ENCODE results near the gene ADAMTSL5. TPM values are rescaled to one million over a fixed set of nuclear protein-coding genes. Genes with fewer than 3 reads are reported as not detected.

ADAMTSL5 gene
- total RNA-seq, 4 donors from 2014 or later: 0.83 to 4.1 (median 2.4) TPM

DNA sequence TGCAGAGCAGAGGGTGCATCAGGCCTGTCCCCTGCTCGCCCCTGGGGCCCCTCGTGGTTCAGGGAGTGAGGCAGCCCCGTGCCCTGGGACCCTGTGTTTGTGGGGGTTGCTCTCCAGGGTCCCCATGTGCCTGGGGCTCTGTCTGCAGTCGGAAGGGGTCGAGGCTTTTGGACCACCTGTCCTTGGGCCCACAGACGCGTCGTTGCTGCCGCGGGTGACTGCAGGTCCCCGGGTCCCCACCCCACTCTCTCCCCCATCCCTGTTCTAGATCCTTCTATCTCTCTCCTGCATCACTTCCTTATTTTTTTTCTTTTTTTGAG is 24.6 kb downstream of the ADAMTSL5 start:
- 92% methylated on average over 11 of the region's 11 CpGs for WGBS

DNA sequence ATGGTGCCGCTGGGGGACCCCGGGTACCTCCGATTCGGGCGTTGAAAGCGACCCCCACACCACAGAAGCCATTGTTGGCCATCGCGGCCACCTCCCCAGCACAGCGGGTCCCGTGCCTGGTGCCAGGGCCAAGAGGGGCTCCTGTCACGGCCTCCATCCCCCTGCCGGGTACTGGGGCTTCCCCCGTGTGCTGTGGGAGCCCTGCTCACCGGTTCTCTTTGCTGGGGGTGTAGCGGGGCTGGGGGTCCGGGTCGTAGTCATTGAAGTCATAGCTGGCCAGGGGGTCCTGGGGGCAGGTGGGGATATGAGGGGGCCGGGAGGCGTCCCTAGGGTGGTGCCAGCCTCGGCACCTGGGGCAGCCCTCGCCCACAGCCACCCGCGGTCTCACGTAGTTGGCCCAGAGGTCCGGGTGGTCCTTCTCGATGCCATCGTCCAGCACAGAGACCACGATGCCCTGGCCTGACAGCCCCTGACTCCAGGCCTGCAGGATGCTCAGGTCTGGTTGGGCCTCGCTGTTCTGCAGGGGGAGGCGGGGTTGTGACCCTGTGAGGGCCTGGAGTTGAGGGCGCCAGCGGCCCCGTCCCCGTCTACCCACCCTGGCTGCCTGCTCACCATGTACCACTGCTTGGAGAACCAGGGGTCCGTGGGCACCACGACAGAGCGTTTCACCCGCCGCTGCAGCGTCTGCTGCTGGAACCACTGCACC is 25.1 kb downstream of the ADAMTSL5 start:
- DNase-seq (ENCODE audit: low spot score in 2 of 2): peak in 1 of 2 donors; percentile 71
- H3K4me1 ChIP-seq: peaks cover 21% of the 10 kb centered on the region
- no peaks in the 10 kb centered on the region for H3K36me3 ChIP-seq
- no peak overlapping the region for H3K27ac ChIP-seq
- WGBS: 91% methylated on average over 9 of the region's 40 CpGs
- no peaks in the 10 kb centered on the region for H3K9me3 ChIP-seq
- H3K27me3 ChIP-seq: no peaks in the 10 kb centered on the region
- TF ChIP-seq POLR2A (IDR thresholded peaks at IDR 0.05) (no peak), POLR2AphosphoS5 (IDR thresholded peaks at IDR 0.05) (no peak), EP300 (IDR thresholded peaks at IDR 0.05) (no peak)
- TF ChIP-seq, protein P1, sequence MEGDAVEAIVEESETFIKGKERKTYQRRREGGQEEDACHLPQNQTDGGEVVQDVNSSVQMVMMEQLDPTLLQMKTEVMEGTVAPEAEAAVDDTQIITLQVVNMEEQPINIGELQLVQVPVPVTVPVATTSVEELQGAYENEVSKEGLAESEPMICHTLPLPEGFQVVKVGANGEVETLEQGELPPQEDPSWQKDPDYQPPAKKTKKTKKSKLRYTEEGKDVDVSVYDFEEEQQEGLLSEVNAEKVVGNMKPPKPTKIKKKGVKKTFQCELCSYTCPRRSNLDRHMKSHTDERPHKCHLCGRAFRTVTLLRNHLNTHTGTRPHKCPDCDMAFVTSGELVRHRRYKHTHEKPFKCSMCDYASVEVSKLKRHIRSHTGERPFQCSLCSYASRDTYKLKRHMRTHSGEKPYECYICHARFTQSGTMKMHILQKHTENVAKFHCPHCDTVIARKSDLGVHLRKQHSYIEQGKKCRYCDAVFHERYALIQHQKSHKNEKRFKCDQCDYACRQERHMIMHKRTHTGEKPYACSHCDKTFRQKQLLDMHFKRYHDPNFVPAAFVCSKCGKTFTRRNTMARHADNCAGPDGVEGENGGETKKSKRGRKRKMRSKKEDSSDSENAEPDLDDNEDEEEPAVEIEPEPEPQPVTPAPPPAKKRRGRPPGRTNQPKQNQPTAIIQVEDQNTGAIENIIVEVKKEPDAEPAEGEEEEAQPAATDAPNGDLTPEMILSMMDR (IDR thresholded peaks at IDR 0.05): no peak
- no peak overlapping the region for H3K4me3 ChIP-seq

More for the DNA sequence above, 24.6 kb downstream of the ADAMTSL5 start:
- Histone ChIP-seq H3K9me3 (no peaks in the 10 kb centered on the region), H3K4me3 (no peak overlapping the region), H3K4me1 (peaks cover 21% of the 10 kb centered on the region), H3K36me3 (no peaks in the 10 kb centered on the region), H3K27ac (no peak overlapping the region), H3K27me3 (no peaks in the 10 kb centered on the region)
- no peak for DNase-seq (ENCODE audit: low spot score in 2 of 2)
- TF ChIP-seq, protein P1 (IDR thresholded peaks at IDR 0.05): no peak
- TF ChIP-seq POLR2AphosphoS5 (IDR thresholded peaks at IDR 0.05): no peak
- TF ChIP-seq EP300 (IDR thresholded peaks at IDR 0.05): no peak
- TF ChIP-seq POLR2A (IDR thresholded peaks at IDR 0.05): no peak

DNA sequence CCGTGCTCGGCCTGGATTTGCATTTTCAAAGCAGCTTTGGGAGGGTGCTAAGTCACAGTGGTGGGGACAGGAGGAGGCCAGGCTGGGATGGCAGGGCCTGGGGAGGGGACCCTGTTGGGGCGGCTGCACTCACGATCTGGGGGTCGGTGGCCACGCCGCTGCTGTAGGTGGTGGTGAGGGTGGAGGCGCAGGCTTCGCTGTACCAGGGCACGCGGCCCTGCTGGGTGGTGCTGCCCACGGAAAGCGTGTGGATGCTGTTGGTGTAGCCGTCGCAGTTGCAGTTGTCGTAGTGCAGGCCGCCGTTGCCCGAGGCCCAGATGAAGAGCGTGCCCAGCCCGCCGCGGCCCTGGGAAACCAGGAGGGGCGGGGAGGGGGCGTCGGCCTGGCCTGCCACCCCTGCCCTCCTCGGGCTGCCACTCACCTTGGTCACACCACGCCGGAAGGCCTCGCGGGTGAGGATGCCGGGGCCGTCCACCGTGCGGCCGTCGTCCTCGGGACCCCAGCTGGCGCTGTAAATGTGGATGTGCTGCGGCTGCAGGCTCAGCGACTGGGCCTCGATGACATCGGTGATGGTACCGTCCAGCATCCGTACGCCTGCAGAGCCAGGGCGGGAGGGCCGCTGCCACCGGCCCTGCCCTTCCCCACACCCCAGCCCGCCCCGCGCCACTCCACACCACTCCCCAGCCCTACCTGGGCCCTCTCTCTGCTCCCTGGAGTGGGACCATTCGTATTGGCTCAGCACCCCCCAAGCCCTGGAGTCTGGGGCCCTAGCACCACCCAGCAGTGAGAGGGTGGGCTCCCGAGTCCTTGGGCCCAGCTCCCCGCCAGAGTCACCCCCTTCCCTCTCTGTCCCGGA is 25.9 kb downstream of the ADAMTSL5 start:
- Histone ChIP-seq H3K4me3 (no peak overlapping the region), H3K4me1 (peaks cover 21% of the 10 kb centered on the region), H3K9me3 (no peaks in the 10 kb centered on the region), H3K36me3 (no peaks in the 10 kb centered on the region), H3K27me3 (no peaks in the 10 kb centered on the region), H3K27ac (no peak overlapping the region)
- DNase-seq (ENCODE audit: low spot score in 2 of 2): peak in 1 of 2 donors; percentile 53
- TF ChIP-seq EP300 (IDR thresholded peaks at IDR 0.05): no peak
- TF ChIP-seq, protein P1 (IDR thresholded peaks at IDR 0.05): no peak
- WGBS: 88% methylated on average over 24 of the region's 56 CpGs

DNA sequence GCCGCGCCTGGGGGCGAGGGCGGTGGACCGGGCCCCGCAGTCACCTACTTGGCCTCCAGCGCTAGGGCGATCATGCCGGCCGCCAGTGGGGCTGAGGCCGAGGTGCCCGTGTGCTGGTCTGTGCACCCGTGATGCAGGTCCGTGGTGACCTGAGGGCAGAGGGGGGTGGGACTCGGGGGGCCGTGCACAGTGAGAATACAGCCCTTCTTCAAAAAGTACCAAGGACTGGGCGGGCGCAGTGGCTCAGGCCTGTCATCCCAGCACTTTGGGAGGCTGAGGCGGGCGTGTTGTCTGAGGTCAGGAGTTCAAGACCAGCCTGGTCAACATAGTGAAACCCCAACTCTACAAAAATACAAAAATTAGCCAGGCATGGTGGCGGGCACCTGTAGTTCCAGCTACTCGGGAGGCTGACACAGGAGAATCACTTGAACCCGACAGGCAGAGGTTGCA is 28.8 kb downstream of the ADAMTSL5 start:
- H3K4me1 ChIP-seq: peaks cover 6% of the 10 kb centered on the region
- H3K9me3 ChIP-seq: no peaks in the 10 kb centered on the region
- no peak overlapping the region for H3K27ac ChIP-seq
- H3K4me3 ChIP-seq: no peak overlapping the region
- TF ChIP-seq, protein P1 (IDR thresholded peaks at IDR 0.05): no peak
- TF ChIP-seq POLR2A (IDR thresholded peaks at IDR 0.05) (no peak), POLR2AphosphoS5 (IDR thresholded peaks at IDR 0.05) (no peak), EP300 (IDR thresholded peaks at IDR 0.05) (no peak)
- no peaks in the 10 kb centered on the region for H3K36me3 ChIP-seq
- WGBS: 85% methylated on average over 18 of the region's 23 CpGs
- DNase-seq (ENCODE audit: low spot score in 2 of 2): no peak
- no peaks in the 10 kb centered on the region for H3K27me3 ChIP-seq

Data from suprapubic skin (tissue), 4 donors.